RPMI8226 (cell line): ENCODE data around the gene PTPRO.

ENCODE experiments used
- DNase-seq: peaks from one replicate; pipeline ENCODE4 v3.0.0-alpha.2; 2015

Gene PTPRO

GRCh38 chr12:15322164-15323061 is at the start of gene PTPRO:
Gene PTPRO (plus strand): TSS chr12:15322508.
- no peak for DNase-seq

GRCh38 chr12:15273896-15274295 is 48.4 kb upstream of the PTPRO start:
- peak; percentile 53 for DNase-seq

GRCh38 chr12:15274561-15274967 is 47.7 kb upstream of the PTPRO start:
- DNase-seq: no peak

- peak; percentile 12 for DNase-seq
Measured at GRCh38 chr12:15276088-15276698, 46.1 kb upstream of the PTPRO start.

- peak; percentile 93 for DNase-seq
Measured at GRCh38 chr12:15278816-15279658, 43.3 kb upstream of the PTPRO start.

- no peak for DNase-seq
Measured at GRCh38 chr12:15280930-15281329, 41.4 kb upstream of the PTPRO start.

- peak; percentile 38 for DNase-seq
Measured at GRCh38 chr12:15289192-15289591, 33.1 kb upstream of the PTPRO start.

- DNase-seq: no peak
Measured at GRCh38 chr12:15293731-15294130, 28.6 kb upstream of the PTPRO start.

- no peak for DNase-seq
Measured at GRCh38 chr12:15299947-15300346, 22.4 kb upstream of the PTPRO start.

GRCh38 chr12:15304296-15304695 is 18.0 kb upstream of the PTPRO start:
- no peak for DNase-seq

GRCh38 chr12:15306605-15307004 is 15.7 kb upstream of the PTPRO start:
- no peak for DNase-seq

- no peak for DNase-seq
Measured at GRCh38 chr12:15307079-15307478, 15.2 kb upstream of the PTPRO start.

- no peak for DNase-seq
Measured at GRCh38 chr12:15318841-15319240, 3.5 kb upstream of the PTPRO start.

GRCh38 chr12:15320881-15321280 is 1.4 kb upstream of the PTPRO start:
- DNase-seq: no peak

- DNase-seq: no peak
Measured at GRCh38 chr12:15323480-15323879, 1.2 kb downstream of the PTPRO start.

- DNase-seq: no peak
Measured at GRCh38 chr12:15329891-15330290, 7.6 kb downstream of the PTPRO start.

GRCh38 chr12:15334225-15334624 is 11.9 kb downstream of the PTPRO start:
- DNase-seq: no peak

- DNase-seq: no peak
Measured at GRCh38 chr12:15335959-15336358, 13.7 kb downstream of the PTPRO start.

- DNase-seq: no peak
Measured at GRCh38 chr12:15336768-15337553, 14.7 kb downstream of the PTPRO start.

GRCh38 chr12:15341371-15341770 is 19.1 kb downstream of the PTPRO start:
- no peak for DNase-seq

- no peak for DNase-seq
Measured at GRCh38 chr12:15344561-15344960, 22.3 kb downstream of the PTPRO start.

- DNase-seq: no peak
Measured at GRCh38 chr12:15346488-15346887, 24.2 kb downstream of the PTPRO start.

GRCh38 chr12:15350643-15351042 is 28.3 kb downstream of the PTPRO start:
- no peak for DNase-seq
